ENCODE measurements around the gene MFAP4. TPM values are rescaled to one million over a fixed set of nuclear protein-coding genes. Genes with fewer than 3 reads are reported as not detected.
A peak's percentile ranks its signal among the peaks of the same experiment; 100 is the strongest.

The MFAP4 gene
- total RNA-seq, 1 experiment from 2014 or later: 0.52 TPM

- TF ChIP-seq SP1 (IDR thresholded peaks at IDR 0.05; ENCODE audit: low read depth) (peak; percentile 46; the same call in 1 of the 2 replicates), FOSL1 (IDR thresholded peaks at IDR 0.05; ENCODE audit: low read depth) (no peak), POLR2A (IDR thresholded peaks at IDR 0.05; ENCODE audit: borderline replicate concordance, extremely low read depth, insufficient read depth, insufficient read length) (peak; percentile 0), MAX (IDR thresholded peaks at IDR 0.05) (peak; percentile 88), EGR1 (IDR thresholded peaks at IDR 0.05; ENCODE audit: low read depth) (peak; percentile 40; the same call in 1 of the 2 replicates), CBX3 (IDR thresholded peaks at IDR 0.05; ENCODE audit: low read depth) (no peak)
Measured at GRCh38 chr17:19362277-19363113, 24.5 kb downstream of the MFAP4 start, which contains the start of gene B9D1 (continued).

GRCh38 chr17:19361944-19362276, 25.1 kb downstream of the MFAP4 start:
- H3K9me3 ChIP-seq (ENCODE audit: control insufficient read depth in 1 of 2, insufficient read depth in 1 of 2, low read depth in 1 of 2, low read length in 2 of 2): no peaks in the 10 kb centered on the region
- TF ChIP-seq JUND (IDR thresholded peaks at IDR 0.05) (no peak), ZNF274 (IDR thresholded peaks at IDR 0.05; ENCODE audit: low read depth, low read length) (no peak), EGR1 (IDR thresholded peaks at IDR 0.05; ENCODE audit: low read depth) (no peak), REST (IDR thresholded peaks at IDR 0.05; ENCODE audit: low read depth) (no peak), FOSL1 (IDR thresholded peaks at IDR 0.05; ENCODE audit: low read depth) (no peak), ZBTB33 (IDR thresholded peaks at IDR 0.05; ENCODE audit: extremely low read depth, insufficient replicate concordance, low read length) (no peak), YY1 (IDR thresholded peaks at IDR 0.05; ENCODE audit: extremely low read depth, insufficient replicate concordance, low read depth, low read length) (no peak), SRF (IDR thresholded peaks at IDR 0.05; ENCODE audit: low read depth) (no peak), EZH2 (IDR thresholded peaks at IDR 0.05) (no peak), SP1 (IDR thresholded peaks at IDR 0.05; ENCODE audit: low read depth) (no peak), CEBPB (IDR thresholded peaks at IDR 0.05; ENCODE audit: low read depth) (no peak), ELF1 (IDR thresholded peaks at IDR 0.05; ENCODE audit: borderline replicate concordance, low read depth) (no peak), ZFX (IDR thresholded peaks at IDR 0.05) (no peak), ATF3 (IDR thresholded peaks at IDR 0.05) (no peak), POLR2A (IDR thresholded peaks at IDR 0.05; ENCODE audit: borderline replicate concordance, extremely low read depth, insufficient read depth, insufficient read length) (no peak), SIN3A (IDR thresholded peaks at IDR 0.05; ENCODE audit: low read depth) (no peak), RAD21 (IDR thresholded peaks at IDR 0.05; ENCODE audit: low read depth) (no peak)

More at GRCh38 chr17:19361944-19362276, 25.1 kb downstream of the MFAP4 start:
- no peaks in the 10 kb centered on the region for H3K27me3 ChIP-seq (ENCODE audit: insufficient read depth, low read length)
- CTCF ChIA-PET: interaction anchor here (1.4 to 5.1 kb wide), 8 partner anchors 8 to 405 kb away, joined by 3 to 69 read pairs (median 12); partner anchors contain the start of gene MAPK7
- H3K4me1 ChIP-seq (ENCODE audit: control insufficient read depth in 1 of 2, insufficient read depth in 2 of 2, low read length in 2 of 2): peaks cover 9 to 28% of the 10 kb centered on the region in 2 experiments
- 0 out of 2 replicates have a peak, but pooled peaks cover 12% of the 10 kb centered on the region for H3K79me2 ChIP-seq (ENCODE audit: insufficient read depth, low read length)
- H3K4me2 ChIP-seq (ENCODE audit: low read length): peak overlapping the region; percentile 86
- no peaks in the 10 kb centered on the region for H4K20me1 ChIP-seq (ENCODE audit: insufficient read depth)
- TSS peak; percentile 56 for BruUV-seq (replicated peaks)
- H3K9ac ChIP-seq (ENCODE audit: low read length): peak overlapping the region; percentile 85
- DNase-seq (ENCODE audit: low read depth, low spot score) (no peak), ATAC-seq (no peak; the same call in 1 of the 2 replicates)
- H3K36me3 ChIP-seq (ENCODE audit: control insufficient read depth in 1 of 2, insufficient read depth in 2 of 2, low read length in 2 of 2): peaks cover 7 to 10% of the 10 kb centered on the region in 2 experiments; a peak in 2 of 4 replicates
- peak overlapping the region; percentile 80 to 91 for H3K4me3 ChIP-seq (replicated peaks in 1 of 2; ENCODE audit: low read depth in 1 of 2, low read length in 2 of 2)
- intact Hi-C loops (cut with micrococcal nuclease): loop anchor here (1.0 to 5.0 kb wide), 3 partner anchors 85 to 390 kb away; no protein-coding TSS in a partner anchor
- no peak overlapping the region for H2AFZ ChIP-seq (ENCODE audit: low read depth, low read length, poor library complexity, severe bottlenecking)
- RAD21 ChIA-PET (ENCODE audit: low non-redundant PET in 1 of 2, low total read pairs in 2 of 2, uncharacterized antibody in 2 of 2, unreplicated experiment in 2 of 2): interaction anchor here (1.7 to 2.3 kb wide), 2 partner anchors 85 to 401 kb away, joined by 8 to 12 read pairs; no protein-coding TSS in a partner anchor
- POLR2A ChIA-PET: interaction anchor here (0.8 to 1.9 kb wide), 4 partner anchors 16 to 286 kb away, joined by 3 to 13 read pairs (median 3); partner anchors contain the start of gene MAPK7
- no peaks in the 10 kb centered on the region for H3K9me2 ChIP-seq (ENCODE audit: insufficient read depth)
- H3K27ac ChIP-seq (ENCODE audit: low read depth, low read length): peak overlapping the region; percentile 76
